Rectal smooth muscle tissue (tissue), 1 donor: ENCODE results near the gene USP13.
"Not testable (repeated sequence)": the region's sequence is repeated elsewhere in the genome, so short reads cannot be mapped to it uniquely, and the experiment has no call there.

Experiments
- H3K27ac ChIP-seq: one replicate; pipeline ENCODE4 v1.7.0; 2013; ENCODE audit warnings: low read depth, low read length, inconsistent platforms
- H3K27me3 ChIP-seq: one replicate; pipeline ENCODE4 v1.7.0; 2013; ENCODE audit warnings: low read length; ENCODE audit not compliant: control insufficient read depth, insufficient read depth
- H3K36me3 ChIP-seq: one replicate; pipeline ENCODE4 v1.7.0; 2013; ENCODE audit warnings: low read length; ENCODE audit not compliant: control insufficient read depth, insufficient read depth
- H3K4me1 ChIP-seq: one replicate; pipeline ENCODE4 v1.7.0; 2013; ENCODE audit warnings: low read length; ENCODE audit not compliant: control insufficient read depth, insufficient read depth
- H3K4me3 ChIP-seq: one replicate; pipeline ENCODE4 v1.7.0; 2013; ENCODE audit warnings: low read length
- H3K9ac ChIP-seq: one replicate; pipeline ENCODE4 v1.7.0; 2013; ENCODE audit warnings: low read length

The USP13 gene

DNA sequence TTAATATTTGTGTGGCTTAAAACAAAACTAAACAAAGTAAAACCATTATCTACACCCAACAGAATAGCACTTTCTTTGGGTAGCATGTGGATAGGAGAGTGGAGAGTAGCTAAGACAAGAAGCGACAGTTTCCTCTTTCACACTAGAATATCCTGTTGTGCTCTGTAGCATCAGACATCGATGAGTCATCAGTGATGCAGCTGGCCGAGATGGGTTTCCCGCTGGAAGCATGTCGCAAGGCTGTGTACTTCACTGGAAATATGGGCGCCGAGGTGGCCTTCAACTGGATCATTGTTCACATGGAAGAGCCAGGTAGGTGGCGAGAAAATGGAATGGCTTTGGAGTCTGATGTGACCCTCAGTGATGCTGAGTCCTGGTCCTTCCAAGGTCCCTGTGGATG, 108.1 kb downstream of the USP13 start:
- no peaks in the 10 kb centered on the region for H3K4me1 ChIP-seq
- H3K9ac ChIP-seq = no peak overlapping the region
- H3K36me3 ChIP-seq = peaks cover 2% of the 10 kb centered on the region
- H3K27ac ChIP-seq = no peak overlapping the region
- no peaks in the 10 kb centered on the region for H3K27me3 ChIP-seq
- H3K4me3 ChIP-seq = no peak overlapping the region

DNA sequence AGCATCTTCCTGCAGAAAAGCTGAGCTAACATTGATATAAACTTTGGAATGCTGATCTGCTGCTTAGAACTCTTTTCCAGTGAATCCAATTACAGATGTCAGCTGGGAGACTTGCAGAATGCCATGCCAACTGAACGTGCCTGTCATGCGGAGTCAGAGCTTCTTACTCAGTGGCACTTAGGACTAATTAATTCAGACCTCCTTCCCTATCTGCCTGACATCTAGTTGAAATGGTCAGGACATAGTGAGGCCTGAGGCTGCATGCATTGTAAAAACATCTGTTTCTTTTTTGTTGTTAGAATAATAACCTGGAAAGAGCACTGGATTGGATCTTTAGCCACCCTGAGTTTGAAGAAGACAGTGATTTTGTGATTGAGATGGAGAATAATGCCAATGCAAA, 112.6 kb downstream of the USP13 start:
- H3K36me3 ChIP-seq = peaks cover 2% of the 10 kb centered on the region
- H3K27ac ChIP-seq = no peak overlapping the region
- no peak overlapping the region for H3K4me3 ChIP-seq
- no peaks in the 10 kb centered on the region for H3K4me1 ChIP-seq
- H3K27me3 ChIP-seq = no peaks in the 10 kb centered on the region
- H3K9ac ChIP-seq = no peak overlapping the region

DNA sequence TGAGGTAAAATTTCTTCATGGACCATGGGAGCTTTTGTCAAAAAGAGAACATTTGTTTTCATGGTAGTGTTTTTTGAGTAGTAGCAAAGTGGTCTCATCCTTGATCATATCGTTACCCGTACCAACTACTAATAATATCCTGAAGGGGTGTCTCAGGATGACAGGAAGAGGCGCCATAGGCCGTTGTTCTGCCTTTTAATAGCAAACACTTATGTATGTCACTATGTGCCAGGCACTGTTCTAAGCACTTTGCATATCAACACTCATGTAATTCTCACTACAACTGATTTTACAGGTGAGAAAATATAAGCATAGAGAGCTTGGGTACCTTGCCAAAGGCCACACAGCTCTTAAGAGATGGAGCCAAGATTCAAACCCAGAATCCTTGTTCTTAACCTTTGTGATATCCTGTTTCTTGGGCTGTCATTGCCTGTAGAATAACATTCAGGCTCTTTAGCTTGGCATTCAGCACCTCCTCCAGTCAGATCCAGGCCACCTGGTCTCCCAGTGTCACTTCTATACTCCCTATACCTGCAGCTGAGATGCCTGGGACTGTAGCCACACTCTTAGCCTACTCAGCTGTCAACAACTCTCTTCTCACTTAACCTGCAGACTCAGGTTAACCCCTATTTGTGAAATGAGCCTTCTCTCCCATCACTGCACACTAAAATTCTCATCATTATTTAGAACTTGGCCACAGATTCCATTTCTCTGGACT, 113.7 kb downstream of the USP13 start:
- Histone ChIP-seq H3K27me3 (no peaks in the 10 kb centered on the region), H3K27ac (no peak overlapping the region), H3K9ac (no peak overlapping the region), H3K4me1 (no peaks in the 10 kb centered on the region), H3K36me3 (peaks cover 2% of the 10 kb centered on the region), H3K4me3 (no peak overlapping the region)

DNA sequence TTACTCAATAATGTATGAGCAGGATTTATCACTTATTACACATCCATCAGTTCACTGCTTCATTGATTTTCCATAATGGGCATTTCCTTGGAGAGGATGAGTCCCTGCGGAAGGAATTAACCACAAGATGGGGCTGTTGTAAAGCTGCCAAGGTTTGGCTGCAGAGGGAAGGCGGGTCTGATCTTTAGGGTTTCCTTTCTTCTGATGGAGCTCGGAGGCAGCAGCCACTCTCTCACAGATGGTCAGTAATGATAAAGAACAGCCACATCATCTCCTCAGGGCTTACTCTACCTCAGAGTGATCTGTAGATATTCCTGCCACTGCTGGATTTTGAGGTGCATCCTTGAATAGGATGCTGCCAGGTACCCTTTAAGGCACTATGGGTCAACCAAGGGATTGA, 115.2 kb downstream of the USP13 start:
- H3K9ac ChIP-seq = no peak overlapping the region
- H3K4me3 ChIP-seq = no peak overlapping the region
- H3K27ac ChIP-seq = no peak overlapping the region
- H3K4me1 ChIP-seq = no peaks in the 10 kb centered on the region
- H3K27me3 ChIP-seq = no peaks in the 10 kb centered on the region
- H3K36me3 ChIP-seq = peaks cover 2% of the 10 kb centered on the region

DNA sequence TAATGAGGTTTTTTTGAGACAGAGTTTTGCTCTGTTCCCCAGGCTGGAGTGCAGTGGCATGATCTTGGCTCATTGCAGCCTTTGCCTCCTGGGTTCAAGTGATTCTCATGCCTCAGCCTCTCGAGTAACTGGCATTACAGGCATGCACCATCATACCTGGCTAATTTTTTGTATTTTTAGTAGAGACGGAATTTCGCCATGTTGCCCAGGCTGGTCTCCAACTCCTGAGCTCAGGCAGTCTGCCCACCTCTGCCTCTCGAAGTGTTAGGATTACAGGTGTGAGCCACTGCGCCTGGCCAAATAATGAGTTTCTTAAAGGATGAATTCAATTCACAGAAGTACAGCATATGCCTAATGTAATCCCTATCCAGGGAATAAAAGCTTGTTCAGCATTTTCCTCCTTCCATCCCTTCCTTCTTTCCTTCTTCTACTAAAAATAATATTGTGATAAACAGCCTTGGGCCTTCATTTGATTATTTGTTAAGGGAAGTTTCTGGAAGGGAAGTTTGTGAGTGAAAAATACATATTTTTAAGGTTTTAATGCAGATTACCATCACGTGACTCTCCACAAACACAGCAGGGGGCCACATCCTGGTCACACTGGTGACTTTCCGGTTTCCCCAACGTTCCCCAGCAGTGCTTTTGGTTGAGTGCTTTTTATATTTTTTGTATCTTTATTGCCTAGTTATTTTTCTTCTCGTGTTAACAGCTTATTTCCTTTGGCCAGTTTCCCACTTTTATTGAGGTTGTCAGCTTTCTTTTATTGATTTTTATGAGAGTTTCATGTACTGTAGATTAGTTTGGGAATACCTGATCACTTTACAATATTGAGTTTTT, 116.8 kb downstream of the USP13 start:
- Histone ChIP-seq H3K27me3 (no peaks in the 10 kb centered on the region), H3K36me3 (peaks cover 2% of the 10 kb centered on the region), H3K4me3 (no peak overlapping the region), H3K9ac (no peak overlapping the region), H3K4me1 (no peaks in the 10 kb centered on the region), H3K27ac (no peak overlapping the region)

DNA sequence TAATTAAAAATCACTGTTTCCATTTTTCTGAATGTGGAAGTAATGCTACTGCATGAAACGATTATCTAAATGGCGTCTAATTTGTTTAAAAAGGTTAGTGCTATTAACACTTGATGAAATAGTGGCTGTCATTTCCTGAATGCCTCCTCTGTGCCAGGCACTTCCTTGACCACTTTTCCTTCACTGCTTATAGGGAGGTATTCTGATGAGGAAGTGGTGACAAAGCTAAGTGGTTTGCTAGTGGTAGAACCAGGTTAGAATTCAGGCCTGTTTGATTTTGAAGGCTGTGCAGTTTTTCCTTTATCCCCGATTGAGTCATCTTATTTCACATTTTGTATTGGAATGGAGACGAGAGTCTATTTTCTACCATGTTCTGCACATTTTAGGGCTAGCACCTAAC, 119.0 kb downstream of the USP13 start:
- H3K4me1 ChIP-seq = no peaks in the 10 kb centered on the region
- no peak overlapping the region for H3K27ac ChIP-seq
- no peaks in the 10 kb centered on the region for H3K27me3 ChIP-seq
- H3K36me3 ChIP-seq = peaks cover 2% of the 10 kb centered on the region
- no peak overlapping the region for H3K9ac ChIP-seq
- H3K4me3 ChIP-seq = no peak overlapping the region

DNA sequence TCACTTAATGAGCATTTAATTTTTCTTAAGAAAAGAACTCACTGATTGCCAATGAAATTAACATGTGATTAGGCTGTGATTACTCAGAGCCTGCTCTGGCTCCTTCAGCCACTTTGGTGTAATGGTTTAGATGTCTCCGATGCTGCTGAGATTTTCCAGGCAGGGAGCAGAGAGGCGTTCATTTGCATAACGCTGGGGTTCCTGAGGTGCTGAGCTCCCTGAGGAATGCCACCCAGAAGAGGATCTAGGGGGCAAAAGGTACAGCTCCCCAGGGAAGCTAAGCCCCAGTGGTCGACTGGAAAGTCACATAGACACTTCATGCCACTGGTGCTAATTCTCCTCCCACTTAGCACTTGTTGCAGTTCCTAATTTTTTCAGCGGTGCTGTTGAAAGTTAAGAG, 119.5 kb downstream of the USP13 start:
- no peak overlapping the region for H3K27ac ChIP-seq
- H3K27me3 ChIP-seq = no peaks in the 10 kb centered on the region
- H3K4me3 ChIP-seq = no peak overlapping the region
- peaks cover 2% of the 10 kb centered on the region for H3K36me3 ChIP-seq
- H3K4me1 ChIP-seq = no peaks in the 10 kb centered on the region
- H3K9ac ChIP-seq = no peak overlapping the region

DNA sequence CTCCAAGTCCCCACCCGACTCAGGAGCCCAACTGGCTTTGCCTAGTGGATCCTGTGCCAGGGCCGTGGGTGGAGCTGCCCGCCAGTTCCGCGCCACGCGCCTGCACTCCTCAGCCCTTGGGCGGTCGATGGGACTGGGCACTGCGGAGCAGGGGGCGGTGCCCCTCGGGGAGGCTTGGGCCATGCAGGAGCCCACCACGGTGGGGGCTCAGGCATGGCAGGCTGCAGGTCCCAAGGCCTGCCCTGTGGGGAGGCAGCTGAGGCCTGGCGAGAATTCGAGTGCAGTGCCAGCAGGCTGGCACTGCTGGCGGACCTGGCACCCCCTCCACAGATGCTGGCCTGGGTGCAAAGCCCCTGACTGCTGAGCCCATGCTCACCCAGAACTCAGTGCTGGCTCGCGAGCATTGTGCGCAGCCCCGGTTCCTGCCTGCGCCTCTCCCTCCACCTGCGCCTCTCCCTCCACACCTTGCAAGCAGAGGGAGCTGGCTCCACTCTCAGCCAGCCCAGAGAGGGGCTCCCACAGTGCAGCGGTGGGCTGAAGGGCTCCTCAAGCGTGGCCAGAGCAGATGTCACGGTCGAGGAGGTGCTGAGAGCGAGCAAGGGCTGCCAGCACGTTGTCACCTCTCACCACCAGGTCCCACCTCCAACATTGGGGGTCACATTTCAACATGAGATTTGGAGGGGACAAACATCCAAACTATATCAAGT, 122.7 kb downstream of the USP13 start:
- Histone ChIP-seq H3K27me3 (no peaks in the 10 kb centered on the region), H3K27ac (no peak overlapping the region), H3K36me3 (peaks cover 2% of the 10 kb centered on the region)

DNA sequence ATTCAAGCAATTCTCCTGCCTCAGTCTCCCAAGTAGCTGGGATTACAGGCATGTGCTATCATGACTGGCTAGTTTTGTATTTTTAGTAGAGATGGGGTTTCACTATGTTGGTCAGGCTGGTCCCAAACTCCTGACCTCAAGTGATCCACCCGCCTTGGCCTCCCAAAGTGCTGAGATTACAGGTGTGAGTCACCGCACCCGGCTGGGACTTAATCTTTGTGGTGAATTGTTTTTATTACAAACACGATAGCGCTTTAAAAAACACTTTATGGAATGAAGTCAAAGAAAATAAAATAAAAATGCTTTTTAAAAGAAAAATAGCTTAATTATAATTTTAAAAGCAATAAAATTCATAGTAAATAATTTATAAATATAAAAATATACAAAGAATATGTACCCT, 130.0 kb downstream of the USP13 start:
- not testable (repeated sequence) for H3K27me3 ChIP-seq, H3K27ac ChIP-seq, H3K36me3 ChIP-seq, H3K4me3 ChIP-seq, H3K9ac ChIP-seq, H3K4me1 ChIP-seq

More for the DNA sequence above, 122.7 kb downstream of the USP13 start:
- Histone ChIP-seq H3K9ac (no peak overlapping the region), H3K4me3 (no peak overlapping the region), H3K4me1 (no peaks in the 10 kb centered on the region)

DNA sequence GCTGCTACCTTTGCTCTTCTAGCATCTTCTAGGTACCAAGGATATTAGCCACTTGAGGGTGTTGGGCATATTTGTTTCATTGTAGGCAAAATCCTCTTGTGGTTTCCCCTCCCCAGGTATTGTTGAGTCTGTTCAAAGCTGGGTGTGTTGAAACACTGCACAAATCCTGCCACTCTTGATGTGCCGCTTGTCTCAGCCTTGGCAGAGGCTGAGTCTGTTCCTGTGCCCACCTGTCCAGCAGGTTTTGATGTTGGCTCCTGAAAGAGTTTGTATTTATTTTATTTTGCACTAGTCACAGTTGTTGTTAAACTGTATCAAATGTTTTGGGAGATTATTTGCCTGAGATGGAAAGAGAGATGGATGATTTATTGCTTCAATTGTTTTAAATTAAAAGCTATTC, 136.2 kb downstream of the USP13 start:
- no peaks in the 10 kb centered on the region for H3K36me3 ChIP-seq
- no peak overlapping the region for H3K4me3 ChIP-seq
- H3K4me1 ChIP-seq = no peaks in the 10 kb centered on the region
- H3K27me3 ChIP-seq = no peaks in the 10 kb centered on the region
- H3K27ac ChIP-seq = no peak overlapping the region
- no peak overlapping the region for H3K9ac ChIP-seq

DNA sequence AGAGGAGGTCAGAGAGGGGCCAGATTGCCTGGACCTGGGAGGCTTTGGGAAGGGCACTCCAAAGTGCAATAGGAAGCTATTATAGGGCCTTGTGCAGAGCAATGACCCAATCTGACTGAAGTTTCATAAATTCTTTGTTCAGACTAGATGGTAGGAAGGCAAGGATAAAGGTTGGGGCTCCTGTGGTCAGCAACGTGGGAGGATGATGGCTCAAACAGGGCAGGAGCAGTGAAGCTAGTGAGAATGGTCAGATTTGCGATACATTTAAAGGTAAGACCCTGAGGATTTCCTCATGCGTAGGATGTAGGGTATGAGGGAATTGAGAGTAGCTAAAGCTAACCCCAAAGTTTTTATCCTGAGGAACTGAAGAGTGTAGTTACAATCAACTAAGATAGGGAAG, 139.0 kb downstream of the USP13 start:
- Histone ChIP-seq H3K27me3 (no peaks in the 10 kb centered on the region), H3K4me1 (no peaks in the 10 kb centered on the region), H3K36me3 (no peaks in the 10 kb centered on the region), H3K27ac (no peak overlapping the region), H3K4me3 (no peak overlapping the region), H3K9ac (no peak overlapping the region)

DNA sequence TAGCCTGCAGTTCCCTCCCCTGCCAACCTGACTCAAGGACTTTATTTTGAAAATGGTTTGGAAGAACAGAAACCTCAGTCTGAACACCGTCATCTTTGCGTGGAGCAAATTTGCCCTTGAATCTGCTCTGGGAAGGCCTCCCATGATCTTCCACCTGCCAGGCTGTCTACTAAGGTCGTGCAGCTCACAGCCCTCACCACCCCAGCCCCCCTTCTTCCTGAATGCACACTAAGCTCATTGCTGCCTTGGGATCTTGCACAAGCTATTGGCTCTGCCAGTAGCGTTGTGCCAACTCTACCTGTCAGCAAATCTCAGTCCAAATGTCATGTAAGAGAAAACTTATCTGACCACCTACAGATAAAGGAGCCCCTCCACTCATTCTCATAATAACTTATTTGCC, 141.5 kb downstream of the USP13 start:
- Histone ChIP-seq H3K27ac (no peak overlapping the region), H3K27me3 (no peaks in the 10 kb centered on the region), H3K4me1 (no peaks in the 10 kb centered on the region), H3K9ac (no peak overlapping the region), H3K36me3 (no peaks in the 10 kb centered on the region), H3K4me3 (no peak overlapping the region)
